ENCODE data around the gene PSPH.
"Not testable (repeated sequence)": the region's sequence is repeated elsewhere in the genome, so short reads cannot be mapped to it uniquely, and the experiment has no call there.

Gene PSPH

GRCh38 chr7:56081626-56082340 lies 30.5 kb upstream of the PSPH start:
- TF ChIP-seq TAF1 (IDR thresholded peaks at IDR 0.05; ENCODE audit: borderline replicate concordance, low read depth, low read length): no peak
- TF ChIP-seq POLR2A (IDR thresholded peaks at IDR 0.05; ENCODE audit: low read depth, low read length): no peak
- no peak for TF ChIP-seq POLR2AphosphoS5 (IDR thresholded peaks at IDR 0.05; ENCODE audit: low read depth, low read length)
- FAIRE-seq: no peak
- no peak for DNase-seq (ENCODE audit: insufficient read length)

- not testable (repeated sequence) for DNase-seq (ENCODE audit: insufficient read length); FAIRE-seq
These were observed 29.6 kb upstream of the PSPH start for GRCh38 chr7:56080726-56081435.

- TF ChIP-seq POLR2AphosphoS5 (IDR thresholded peaks at IDR 0.05; ENCODE audit: low read depth, low read length): no peak
- no peak for TF ChIP-seq POLR2A (IDR thresholded peaks at IDR 0.05; ENCODE audit: low read depth, low read length)
- no peak for TF ChIP-seq TAF1 (IDR thresholded peaks at IDR 0.05; ENCODE audit: borderline replicate concordance, low read depth, low read length)
- DNase-seq (ENCODE audit: insufficient read length) (no peak), FAIRE-seq (no peak)
These were observed 28.4 kb upstream of the PSPH start for GRCh38 chr7:56079450-56080185.

GRCh38 chr7:56078196-56078595 lies 27.0 kb upstream of the PSPH start:
- DNase-seq (ENCODE audit: insufficient read length) (no peak), FAIRE-seq (no peak)
- TF ChIP-seq POLR2AphosphoS5 (IDR thresholded peaks at IDR 0.05; ENCODE audit: low read depth, low read length) (no peak), TAF1 (IDR thresholded peaks at IDR 0.05; ENCODE audit: borderline replicate concordance, low read depth, low read length) (no peak), POLR2A (IDR thresholded peaks at IDR 0.05; ENCODE audit: low read depth, low read length) (no peak)

- DNase-seq (ENCODE audit: insufficient read length) (no peak), FAIRE-seq (no peak)
- TF ChIP-seq TAF1 (IDR thresholded peaks at IDR 0.05; ENCODE audit: borderline replicate concordance, low read depth, low read length): no peak
- TF ChIP-seq POLR2A (IDR thresholded peaks at IDR 0.05; ENCODE audit: low read depth, low read length): no peak
These were observed 26.4 kb upstream of the PSPH start for GRCh38 chr7:56077681-56078080.

- peak; percentile 48 for DNase-seq (ENCODE audit: insufficient read length)
- no peak for TF ChIP-seq TAF1 (IDR thresholded peaks at IDR 0.05; ENCODE audit: borderline replicate concordance, low read depth, low read length)
- TF ChIP-seq POLR2A (IDR thresholded peaks at IDR 0.05; ENCODE audit: low read depth, low read length): no peak
- no peak for TF ChIP-seq POLR2AphosphoS5 (IDR thresholded peaks at IDR 0.05; ENCODE audit: low read depth, low read length)
These were observed 23.1 kb upstream of the PSPH start for GRCh38 chr7:56074371-56074791.

GRCh38 chr7:56066376-56066775 lies 15.1 kb upstream of the PSPH start:
- not testable (repeated sequence) for FAIRE-seq; DNase-seq (ENCODE audit: insufficient read length)

More at GRCh38 chr7:56074371-56074791, 23.1 kb upstream of the PSPH start:
- no peak for FAIRE-seq

GRCh38 chr7:56063882-56064625 lies 12.8 kb upstream of the PSPH start, which contains the start of gene SUMF2:
Gene SUMF2, plus strand, starts transcription at chr7:56064286. Its CDS starts 26 bp downstream, at chr7:56064312.
- TF ChIP-seq TAF1 (IDR thresholded peaks at IDR 0.05; ENCODE audit: borderline replicate concordance, low read depth, low read length) (no peak), POLR2A (IDR thresholded peaks at IDR 0.05; ENCODE audit: low read depth, low read length) (peak; percentile 96), POLR2AphosphoS5 (IDR thresholded peaks at IDR 0.05; ENCODE audit: low read depth, low read length) (peak; percentile 97)
- peak; percentile 95 for DNase-seq (ENCODE audit: insufficient read length)
- peak; percentile 98 for FAIRE-seq

GRCh38 chr7:56063500-56063881 lies 12.2 kb upstream of the PSPH start:
- FAIRE-seq (no peak), DNase-seq (ENCODE audit: insufficient read length) (no peak)
- TF ChIP-seq POLR2A (IDR thresholded peaks at IDR 0.05; ENCODE audit: low read depth, low read length) (no peak), TAF1 (IDR thresholded peaks at IDR 0.05; ENCODE audit: borderline replicate concordance, low read depth, low read length) (no peak), POLR2AphosphoS5 (IDR thresholded peaks at IDR 0.05; ENCODE audit: low read depth, low read length) (no peak)

GRCh38 chr7:56062382-56062781 lies 11.1 kb upstream of the PSPH start:
- TF ChIP-seq POLR2AphosphoS5 (IDR thresholded peaks at IDR 0.05; ENCODE audit: low read depth, low read length) (no peak), POLR2A (IDR thresholded peaks at IDR 0.05; ENCODE audit: low read depth, low read length) (no peak), TAF1 (IDR thresholded peaks at IDR 0.05; ENCODE audit: borderline replicate concordance, low read depth, low read length) (no peak)
- FAIRE-seq: no peak
- no peak for DNase-seq (ENCODE audit: insufficient read length)

- DNase-seq (ENCODE audit: insufficient read length): no peak
- TF ChIP-seq POLR2AphosphoS5 (IDR thresholded peaks at IDR 0.05; ENCODE audit: low read depth, low read length) (no peak), POLR2A (IDR thresholded peaks at IDR 0.05; ENCODE audit: low read depth, low read length) (no peak), TAF1 (IDR thresholded peaks at IDR 0.05; ENCODE audit: borderline replicate concordance, low read depth, low read length) (no peak)
- FAIRE-seq: no peak
These were observed 2.7 kb upstream of the PSPH start for GRCh38 chr7:56053993-56054392.
